Measurements from ENCODE around the gene EFNA5. TPM values are rescaled to one million over a fixed set of nuclear protein-coding genes. Genes with fewer than 3 reads are reported as not detected.

EFNA5 gene
- total and polyA plus RNA-seq, 2 experiments from 2014 or later = 7.5 to 10.1 TPM

- TF ChIP-seq, protein P1, sequence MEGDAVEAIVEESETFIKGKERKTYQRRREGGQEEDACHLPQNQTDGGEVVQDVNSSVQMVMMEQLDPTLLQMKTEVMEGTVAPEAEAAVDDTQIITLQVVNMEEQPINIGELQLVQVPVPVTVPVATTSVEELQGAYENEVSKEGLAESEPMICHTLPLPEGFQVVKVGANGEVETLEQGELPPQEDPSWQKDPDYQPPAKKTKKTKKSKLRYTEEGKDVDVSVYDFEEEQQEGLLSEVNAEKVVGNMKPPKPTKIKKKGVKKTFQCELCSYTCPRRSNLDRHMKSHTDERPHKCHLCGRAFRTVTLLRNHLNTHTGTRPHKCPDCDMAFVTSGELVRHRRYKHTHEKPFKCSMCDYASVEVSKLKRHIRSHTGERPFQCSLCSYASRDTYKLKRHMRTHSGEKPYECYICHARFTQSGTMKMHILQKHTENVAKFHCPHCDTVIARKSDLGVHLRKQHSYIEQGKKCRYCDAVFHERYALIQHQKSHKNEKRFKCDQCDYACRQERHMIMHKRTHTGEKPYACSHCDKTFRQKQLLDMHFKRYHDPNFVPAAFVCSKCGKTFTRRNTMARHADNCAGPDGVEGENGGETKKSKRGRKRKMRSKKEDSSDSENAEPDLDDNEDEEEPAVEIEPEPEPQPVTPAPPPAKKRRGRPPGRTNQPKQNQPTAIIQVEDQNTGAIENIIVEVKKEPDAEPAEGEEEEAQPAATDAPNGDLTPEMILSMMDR (conservative IDR thresholded peaks at IDR 0.05; ENCODE audit: low read depth in 2 of 2) = no peak
- no peak for TF ChIP-seq STAT1 (IDR thresholded peaks at IDR 0.05; ENCODE audit: unreplicated experiment)
Measured at GRCh38 chr5:107698286-107698685, 27.5 kb upstream of the EFNA5 start (continued).

GRCh38 chr5:107696498-107696897, 25.8 kb upstream of the EFNA5 start:
- Mint-ChIP-seq H3K27me3 (ENCODE audit: insufficient read depth, low read depth, poor library complexity) (peaks cover 4% of the 10 kb centered on the region), H3K36me3 (ENCODE audit: low read depth) (peaks cover 3% of the 10 kb centered on the region; the same call in 1 of the 3 replicates), H3K4me3 (peak overlapping the region; percentile 17; the same call in 1 of the 3 replicates), H3K27ac (peak overlapping the region; percentile 23), H3K4me1 (peaks cover 12% of the 10 kb centered on the region), H3K9me3 (peaks cover 8% of the 10 kb centered on the region; the same call in 2 of the 3 replicates)
- DNase-seq (ENCODE audit: low spot score) (no peak), ATAC-seq (peak; percentile 62)
- Histone ChIP-seq H3K79me2 (replicated peaks; ENCODE audit: insufficient read depth) (no peaks in the 10 kb centered on the region), H3K4me1 (ENCODE audit: insufficient read depth) (peaks cover 9% of the 10 kb centered on the region), H3K4me2 (0 out of 2 replicates have a peak overlapping the region, but pooled peaks have one; percentile 7), H3K4me3 (no peak overlapping the region), H3F3A (replicated peaks; ENCODE audit: low read depth) (no peaks in the 10 kb centered on the region), H3K27ac (ENCODE audit: low read depth) (no peak overlapping the region), H4K20me1 (replicated peaks; ENCODE audit: insufficient read depth) (no peaks in the 10 kb centered on the region), H2AFZ (no peak overlapping the region; the same call in 1 of the 2 replicates), H3K9me2 (ENCODE audit: insufficient read depth) (peaks cover 12% of the 10 kb centered on the region), H3K36me3 (ENCODE audit: insufficient read depth) (no peaks in the 10 kb centered on the region), H3K27me3 (ENCODE audit: insufficient read depth) (no peaks in the 10 kb centered on the region)
- TF ChIP-seq REST (IDR thresholded peaks at IDR 0.05; ENCODE audit: unreplicated experiment) (no peak), POLR2AphosphoS5 (IDR thresholded peaks at IDR 0.05; ENCODE audit: low read depth) (no peak), CREB1 (CRISPR knock-in tag; IDR thresholded peaks at IDR 0.05; ENCODE audit: low read depth) (no peak), NANOG (IDR thresholded peaks at IDR 0.05; ENCODE audit: borderline replicate concordance) (no peak), EZH2 (IDR thresholded peaks at IDR 0.05; ENCODE audit: low read depth, unreplicated experiment) (no peak), EZH2phosphoT487 (IDR thresholded peaks at IDR 0.05; ENCODE audit: unreplicated experiment) (no peak), STAT1 (IDR thresholded peaks at IDR 0.05; ENCODE audit: unreplicated experiment) (no peak)
- TF ChIP-seq, protein P1 (conservative IDR thresholded peaks at IDR 0.05; ENCODE audit: low read depth in 2 of 2) = no peak
- TF ChIP-seq, protein P2, sequence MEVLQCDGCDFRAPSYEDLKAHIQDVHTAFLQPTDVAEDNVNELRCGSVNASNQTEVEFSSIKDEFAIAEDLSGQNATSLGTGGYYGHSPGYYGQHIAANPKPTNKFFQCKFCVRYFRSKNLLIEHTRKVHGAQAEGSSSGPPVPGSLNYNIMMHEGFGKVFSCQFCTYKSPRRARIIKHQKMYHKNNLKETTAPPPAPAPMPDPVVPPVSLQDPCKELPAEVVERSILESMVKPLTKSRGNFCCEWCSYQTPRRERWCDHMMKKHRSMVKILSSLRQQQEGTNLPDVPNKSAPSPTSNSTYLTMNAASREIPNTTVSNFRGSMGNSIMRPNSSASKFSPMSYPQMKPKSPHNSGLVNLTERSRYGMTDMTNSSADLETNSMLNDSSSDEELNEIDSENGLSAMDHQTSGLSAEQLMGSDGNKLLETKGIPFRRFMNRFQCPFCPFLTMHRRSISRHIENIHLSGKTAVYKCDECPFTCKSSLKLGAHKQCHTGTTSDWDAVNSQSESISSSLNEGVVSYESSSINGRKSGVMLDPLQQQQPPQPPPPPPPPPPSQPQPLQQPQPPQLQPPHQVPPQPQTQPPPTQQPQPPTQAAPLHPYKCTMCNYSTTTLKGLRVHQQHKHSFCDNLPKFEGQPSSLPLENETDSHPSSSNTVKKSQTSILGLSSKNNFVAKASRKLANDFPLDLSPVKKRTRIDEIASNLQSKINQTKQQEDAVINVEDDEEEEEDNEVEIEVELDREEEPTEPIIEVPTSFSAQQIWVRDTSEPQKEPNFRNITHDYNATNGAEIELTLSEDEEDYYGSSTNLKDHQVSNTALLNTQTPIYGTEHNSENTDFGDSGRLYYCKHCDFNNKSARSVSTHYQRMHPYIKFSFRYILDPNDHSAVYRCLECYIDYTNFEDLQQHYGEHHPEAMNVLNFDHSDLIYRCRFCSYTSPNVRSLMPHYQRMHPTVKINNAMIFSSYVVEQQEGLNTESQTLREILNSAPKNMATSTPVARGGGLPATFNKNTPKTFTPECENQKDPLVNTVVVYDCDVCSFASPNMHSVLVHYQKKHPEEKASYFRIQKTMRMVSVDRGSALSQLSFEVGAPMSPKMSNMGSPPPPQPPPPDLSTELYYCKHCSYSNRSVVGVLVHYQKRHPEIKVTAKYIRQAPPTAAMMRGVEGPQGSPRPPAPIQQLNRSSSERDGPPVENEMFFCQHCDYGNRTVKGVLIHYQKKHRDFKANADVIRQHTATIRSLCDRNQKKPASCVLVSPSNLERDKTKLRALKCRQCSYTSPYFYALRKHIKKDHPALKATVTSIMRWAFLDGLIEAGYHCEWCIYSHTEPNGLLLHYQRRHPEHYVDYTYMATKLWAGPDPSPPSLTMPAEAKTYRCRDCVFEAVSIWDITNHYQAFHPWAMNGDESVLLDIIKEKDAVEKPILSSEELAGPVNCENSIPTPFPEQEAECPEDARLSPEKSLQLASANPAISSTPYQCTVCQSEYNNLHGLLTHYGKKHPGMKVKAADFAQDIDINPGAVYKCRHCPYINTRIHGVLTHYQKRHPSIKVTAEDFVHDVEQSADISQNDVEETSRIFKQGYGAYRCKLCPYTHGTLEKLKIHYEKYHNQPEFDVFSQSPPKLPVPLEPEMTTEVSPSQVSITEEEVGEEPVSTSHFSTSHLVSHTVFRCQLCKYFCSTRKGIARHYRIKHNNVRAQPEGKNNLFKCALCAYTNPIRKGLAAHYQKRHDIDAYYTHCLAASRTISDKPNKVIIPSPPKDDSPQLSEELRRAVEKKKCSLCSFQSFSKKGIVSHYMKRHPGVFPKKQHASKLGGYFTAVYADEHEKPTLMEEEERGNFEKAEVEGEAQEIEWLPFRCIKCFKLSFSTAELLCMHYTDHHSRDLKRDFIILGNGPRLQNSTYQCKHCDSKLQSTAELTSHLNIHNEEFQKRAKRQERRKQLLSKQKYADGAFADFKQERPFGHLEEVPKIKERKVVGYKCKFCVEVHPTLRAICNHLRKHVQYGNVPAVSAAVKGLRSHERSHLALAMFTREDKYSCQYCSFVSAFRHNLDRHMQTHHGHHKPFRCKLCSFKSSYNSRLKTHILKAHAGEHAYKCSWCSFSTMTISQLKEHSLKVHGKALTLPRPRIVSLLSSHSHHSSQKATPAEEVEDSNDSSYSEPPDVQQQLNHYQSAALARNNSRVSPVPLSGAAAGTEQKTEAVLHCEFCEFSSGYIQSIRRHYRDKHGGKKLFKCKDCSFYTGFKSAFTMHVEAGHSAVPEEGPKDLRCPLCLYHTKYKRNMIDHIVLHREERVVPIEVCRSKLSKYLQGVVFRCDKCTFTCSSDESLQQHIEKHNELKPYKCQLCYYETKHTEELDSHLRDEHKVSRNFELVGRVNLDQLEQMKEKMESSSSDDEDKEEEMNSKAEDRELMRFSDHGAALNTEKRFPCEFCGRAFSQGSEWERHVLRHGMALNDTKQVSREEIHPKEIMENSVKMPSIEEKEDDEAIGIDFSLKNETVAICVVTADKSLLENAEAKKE (CRISPR knock-in tag; IDR thresholded peaks at IDR 0.05) = no peak
